H1 (cell line): ENCODE results near the gene CEACAM16. TPM values are rescaled to one million over a fixed set of nuclear protein-coding genes. Genes with fewer than 3 reads are reported as not detected.

Experiments used
- BACH1 ChIP-seq: IDR thresholded peaks from 2 replicates; pipeline ENCODE4 v1.6.1; 2012; ENCODE audit warnings: low read length, improper control_type of control experiment
- CBX5 ChIP-seq: fragments of 300-800, 300-1000 bp; sonication (generic); IDR thresholded peaks from 2 replicates; pipeline ENCODE4 v1.7.1; 2016; ENCODE audit warnings: antibody characterized with exemption, low read length, low read depth
- GABPA ChIP-seq: IDR thresholded peaks from 2 replicates; pipeline ENCODE4 v1.6.1; 2011; ENCODE audit warnings: mild to moderate bottlenecking, low read length, moderate library complexity, borderline replicate concordance; ENCODE audit not compliant: insufficient read depth
- JUN ChIP-seq: IDR thresholded peaks from 2 replicates; pipeline ENCODE4 v1.6.1; 2011; ENCODE audit warnings: low read depth, mild to moderate bottlenecking, improper control_type of control experiment, low read length
- JUND ChIP-seq: IDR thresholded peaks from 2 replicates; pipeline ENCODE4 v1.6.1; 2011; ENCODE audit warnings: mild to moderate bottlenecking, improper control_type of control experiment, low read length
- SIRT6 ChIP-seq: IDR thresholded peaks from one replicate; pipeline ENCODE4 v1.7.1; 2012; ENCODE audit warnings: low read length, inconsistent platforms
- SIX5 ChIP-seq: IDR thresholded peaks from 2 replicates; pipeline ENCODE4 v1.6.1; 2011; ENCODE audit warnings: mild to moderate bottlenecking, low read depth, low read length
- polyA plus RNA-seq, 7 experiments: library from polyadenylated mRNA; depleted of rRNA in 3 of 7; stranded (reverse) in 5 of 7; unstranded in 2 of 7; fragments of >200 nt in 5 of 7; fragments of 200-250 nt in 2 of 7; gene quantifications; 1 replicate in 5 of 7; 2 replicates in 1 of 7; 4 replicates in 1 of 7; pipeline versions ENCODE4 v1.2.1 to v1.2.3, GENCODE V29; 2011 to 2013; ENCODE audit warnings: missing spikeins in 2 of 7, mixed read lengths in 2 of 7
- total RNA-seq: library from RNA; stranded (reverse); fragmentation: NEBNext Ultra II Directional; extraction: Animal tissue kit (Norgen Biotek cat#: 25700); gene quantifications from 2 replicates; pipeline ENCODE4 v1.2.1, GENCODE V29; 2021
- TF ChIP-seq, protein P1 (sequence below): IDR thresholded peaks from 2 replicates; pipeline ENCODE4 v1.6.1; 2011; ENCODE audit warnings: low read length, improper control_type of control experiment

CEACAM16 gene
- total and polyA plus RNA-seq, 2 of the 8 experiments (the other 6 are each of a cell fraction or from before 2014, with no cell fraction given), result not detected

DNA sequence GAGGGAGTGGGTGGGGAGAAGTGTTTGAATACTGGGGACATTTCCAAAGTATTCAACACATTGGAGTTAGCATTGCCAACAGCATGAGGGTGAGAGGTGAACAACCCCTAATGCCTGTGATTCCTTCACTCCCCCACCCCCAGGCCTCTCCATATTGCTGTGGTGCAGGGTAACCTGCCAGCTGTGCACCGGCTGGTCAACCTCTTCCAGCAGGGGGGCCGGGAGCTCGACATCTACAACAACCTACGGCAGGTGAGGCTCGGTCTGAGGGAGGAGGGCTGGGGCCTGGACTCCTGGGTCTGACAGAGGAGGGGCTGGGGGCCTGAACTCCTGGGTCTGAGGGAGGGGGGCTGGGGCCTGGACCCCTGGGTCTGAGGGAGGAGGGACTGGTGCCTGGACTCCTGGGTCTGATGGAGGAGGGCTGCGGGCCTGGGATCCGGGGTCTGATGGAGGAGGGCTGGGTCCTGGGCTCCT, 57.2 kb downstream of the CEACAM16 start (continued):
- TF ChIP-seq, protein P1, sequence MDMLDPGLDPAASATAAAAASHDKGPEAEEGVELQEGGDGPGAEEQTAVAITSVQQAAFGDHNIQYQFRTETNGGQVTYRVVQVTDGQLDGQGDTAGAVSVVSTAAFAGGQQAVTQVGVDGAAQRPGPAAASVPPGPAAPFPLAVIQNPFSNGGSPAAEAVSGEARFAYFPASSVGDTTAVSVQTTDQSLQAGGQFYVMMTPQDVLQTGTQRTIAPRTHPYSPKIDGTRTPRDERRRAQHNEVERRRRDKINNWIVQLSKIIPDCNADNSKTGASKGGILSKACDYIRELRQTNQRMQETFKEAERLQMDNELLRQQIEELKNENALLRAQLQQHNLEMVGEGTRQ, result no peak
- TF ChIP-seq SIRT6, result no peak
- no peak for TF ChIP-seq JUN
- TF ChIP-seq JUND, result no peak
- TF ChIP-seq GABPA, result no peak
- no peak for TF ChIP-seq CBX5
- no peak for TF ChIP-seq SIX5
- no peak for TF ChIP-seq BACH1
